ENCODE measurements around the gene SIGLEC11. TPM values are rescaled to one million over a fixed set of nuclear protein-coding genes. Genes with fewer than 3 reads are reported as not detected.

Gene SIGLEC11
- total RNA-seq, 1 experiment from 2014 or later, result not detected

GRCh38 chr19:49930483-49931011 lies 30.4 kb downstream of the SIGLEC11 start:
- intact Hi-C loops (cut with micrococcal nuclease; ENCODE audit: unreplicated experiment), result no loop called here
- Mint-ChIP-seq H3K4me1 (ENCODE audit: low read depth, unreplicated experiment) (peaks cover 23% of the 10 kb centered on the region), H3K9me3 (ENCODE audit: unreplicated experiment) (no peaks in the 10 kb centered on the region), H3K36me3 (ENCODE audit: insufficient read depth, unreplicated experiment) (peaks cover 71% of the 10 kb centered on the region), H3K4me3 (ENCODE audit: unreplicated experiment) (peak overlapping the region; percentile 81), H3K27me3 (ENCODE audit: insufficient read depth, unreplicated experiment) (no peaks in the 10 kb centered on the region), H3K27ac (ENCODE audit: unreplicated experiment) (peak overlapping the region; percentile 92)
- BruUV-seq (replicated peaks), result no TSS peak
- H3K4me3 ChIP-seq (ENCODE audit: low read depth, low read length), result no peak overlapping the region
- ChIA-PET CTCF (no interaction called here), POLR2A (interaction anchor here (0.6 to 2.3 kb wide), 4 partner anchors 54 to 290 kb away, joined by 3 to 9 read pairs (median 7); partner anchors contain the start of genes AKT1S1, RRAS and TBC1D17)
- peaks cover 9% of the 10 kb centered on the region for H3K4me1 ChIP-seq
- no peak for TF ChIP-seq CTCF (IDR thresholded peaks at IDR 0.05; ENCODE audit: insufficient read depth in 1 of 2, low read depth in 1 of 2, low read length in 1 of 2, severe bottlenecking in 1 of 2, unreplicated experiment in 1 of 2)
- H3K27me3 ChIP-seq (replicated peaks; ENCODE audit: control insufficient read depth, insufficient read depth, low read length), result no peaks in the 10 kb centered on the region
- H3K36me3 ChIP-seq (ENCODE audit: control insufficient read depth, insufficient read depth, low read length), result peaks cover 3% of the 10 kb centered on the region
- H3K9me3 ChIP-seq, result no peaks in the 10 kb centered on the region
- no peak for DNase-seq

GRCh38 chr19:49929611-49930482 lies 31.1 kb downstream of the SIGLEC11 start:
- intact Hi-C loops (cut with micrococcal nuclease; ENCODE audit: unreplicated experiment), result loop anchor here (1.0 kb wide), 1 partner anchor 54 kb away; no protein-coding TSS in a partner anchor
- peak in 1 of 2 experiments; percentile 16 for TF ChIP-seq CTCF (IDR thresholded peaks at IDR 0.05; ENCODE audit: insufficient read depth in 1 of 2, low read depth in 1 of 2, low read length in 1 of 2, severe bottlenecking in 1 of 2, unreplicated experiment in 1 of 2)
- Mint-ChIP-seq H3K36me3 (ENCODE audit: insufficient read depth, unreplicated experiment) (peaks cover 78% of the 10 kb centered on the region), H3K4me3 (ENCODE audit: unreplicated experiment) (peak overlapping the region; percentile 81), H3K4me1 (ENCODE audit: low read depth, unreplicated experiment) (peaks cover 23% of the 10 kb centered on the region), H3K27ac (ENCODE audit: unreplicated experiment) (peak overlapping the region; percentile 92), H3K9me3 (ENCODE audit: unreplicated experiment) (no peaks in the 10 kb centered on the region), H3K27me3 (ENCODE audit: insufficient read depth, unreplicated experiment) (no peaks in the 10 kb centered on the region)
- CTCF ChIA-PET, result interaction anchor here (1.0 to 2.2 kb wide), 3 partner anchors 9 to 40 kb away, joined by 3 to 9 read pairs (median 5); no protein-coding TSS in a partner anchor
- Histone ChIP-seq H3K36me3 (ENCODE audit: control insufficient read depth, insufficient read depth, low read length) (peaks cover 4% of the 10 kb centered on the region), H3K4me3 (ENCODE audit: low read depth, low read length) (peak overlapping the region; percentile 99), H3K4me1 (peaks cover 9% of the 10 kb centered on the region), H3K9me3 (no peaks in the 10 kb centered on the region), H3K27me3 (replicated peaks; ENCODE audit: control insufficient read depth, insufficient read depth, low read length) (no peaks in the 10 kb centered on the region)
- POLR2A ChIA-PET, result interaction anchor here (0.6 to 2.3 kb wide), 12 partner anchors 23 to 399 kb away, joined by 3 to 9 read pairs (median 4); partner anchors contain the start of genes AKT1S1, MYH14, RRAS and TBC1D17
- no TSS peak for BruUV-seq (replicated peaks)
- peak; percentile 94 to 97 for DNase-seq

GRCh38 chr19:49929121-49929610 lies 31.8 kb downstream of the SIGLEC11 start, which contains the start of the genes ATF5 and NUP62:
Gene ATF5, plus strand, starts transcription at chr19:49929205. Its CDS starts 1,646 bp downstream, at chr19:49930851.
Gene NUP62, minus strand, starts transcription at chr19:49929504. Its CDS starts 19,697 bp downstream, at chr19:49909807.
- Mint-ChIP-seq H3K9me3 (ENCODE audit: unreplicated experiment) (no peaks in the 10 kb centered on the region), H3K27me3 (ENCODE audit: insufficient read depth, unreplicated experiment) (no peaks in the 10 kb centered on the region), H3K4me1 (ENCODE audit: low read depth, unreplicated experiment) (peaks cover 23% of the 10 kb centered on the region), H3K27ac (ENCODE audit: unreplicated experiment) (peak within 1 kb of the TSS; percentile 92), H3K36me3 (ENCODE audit: insufficient read depth, unreplicated experiment) (peaks cover 85% of the 10 kb centered on the region), H3K4me3 (ENCODE audit: unreplicated experiment) (peak within 1 kb of the TSS; percentile 81)
- Histone ChIP-seq H3K4me1 (peaks cover 9% of the 10 kb centered on the region), H3K27me3 (replicated peaks; ENCODE audit: control insufficient read depth, insufficient read depth, low read length) (no peaks in the 10 kb centered on the region), H3K9me3 (no peaks in the 10 kb centered on the region), H3K36me3 (ENCODE audit: control insufficient read depth, insufficient read depth, low read length) (peaks cover 6% of the 10 kb centered on the region), H3K4me3 (ENCODE audit: low read depth, low read length) (peak within 1 kb of the TSS; percentile 99)
- ChIA-PET CTCF (interaction anchor here (0.5 to 2.2 kb wide), 4 partner anchors 10 to 877 kb away, joined by 3 to 9 read pairs (median 5); no protein-coding TSS in a partner anchor), POLR2A (interaction anchor here (0.6 to 2.3 kb wide), 10 partner anchors 39 to 400 kb away, joined by 3 to 9 read pairs (median 4); partner anchors contain the start of genes AKT1S1, MYH14, RRAS and TBC1D17)
- TF ChIP-seq CTCF (IDR thresholded peaks at IDR 0.05; ENCODE audit: insufficient read depth in 1 of 2, low read depth in 1 of 2, low read length in 1 of 2, severe bottlenecking in 1 of 2, unreplicated experiment in 1 of 2), result no peak
- BruUV-seq (replicated peaks), result TSS peak; percentile 80
- intact Hi-C loops (cut with micrococcal nuclease; ENCODE audit: unreplicated experiment), result loop anchor here (1.0 kb wide), 1 partner anchor 53 kb away; no protein-coding TSS in a partner anchor
- DNase-seq, result peak; percentile 93 to 94
